Small intestine (tissue), 16 donors: ENCODE results near the gene FOSL1. TPM values are rescaled to one million over a fixed set of nuclear protein-coding genes. Genes with fewer than 3 reads are reported as not detected.

Source experiments
- DNase-seq, 2 donors: peaks; one replicate each; pipeline versions ENCODE4 v3.0.0 to v3.0.0-alpha.2; 2013
- FAIRE-seq: peaks from 2 replicates; lab custom pipeline; 2012; peaks lifted over from hg19 to GRCh38; lab: Jason Lieb, UNC
- H3K27ac ChIP-seq, 3 donors: one replicate each; pipeline ENCODE4 v1.5.1; 2013; ENCODE audit warnings: low read length in 2 of 3, mild to moderate bottlenecking in 2 of 3, control low read depth in 1 of 3, inconsistent platforms in 1 of 3, low read depth in 1 of 3, moderate library complexity in 1 of 3
- H3K27me3 ChIP-seq, 3 donors: one replicate each; pipeline ENCODE4 v1.6.1; 2013; ENCODE audit warnings: low read length in 3 of 3, inconsistent platforms in 1 of 3; ENCODE audit not compliant: control insufficient read depth in 3 of 3, insufficient read depth in 3 of 3
- H3K36me3 ChIP-seq, 3 donors: one replicate each; pipeline ENCODE4 v1.6.1; 2013; ENCODE audit warnings: low read length in 3 of 3, inconsistent platforms in 1 of 3, low read depth in 1 of 3, mild to moderate bottlenecking in 1 of 3, moderate library complexity in 1 of 3; ENCODE audit not compliant: control insufficient read depth in 3 of 3, insufficient read depth in 2 of 3
- H3K4me1 ChIP-seq, 3 donors: one replicate each; pipeline ENCODE4 v1.6.1; 2013; ENCODE audit warnings: low read length in 2 of 3, inconsistent platforms in 1 of 3, low read depth in 1 of 3, mild to moderate bottlenecking in 1 of 3, moderate library complexity in 1 of 3; ENCODE audit not compliant: control insufficient read depth in 3 of 3, insufficient read depth in 2 of 3
- H3K4me3 ChIP-seq, 3 donors: one replicate each; pipeline ENCODE4 v1.5.1; 2013; ENCODE audit warnings: low read length in 3 of 3, control low read depth in 1 of 3, inconsistent platforms in 1 of 3, low read depth in 1 of 3, mild to moderate bottlenecking in 1 of 3, moderate library complexity in 1 of 3
- H3K9me3 ChIP-seq, 2 donors: one replicate each; pipeline ENCODE4 v1.6.1; 2013; ENCODE audit warnings: low read depth in 1 of 2, low read length in 1 of 2; ENCODE audit not compliant: control insufficient read depth in 2 of 2, insufficient read depth in 1 of 2
- WGBS, 3 donors: extraction: QIAGEN DNeasy Blood & Tissue Kit; methylation state at CpG; one replicate each; pipeline ENCODE4 v1.1.7; 2013; 5-methylcytosine and 5-hydroxymethylcytosine counted together
- long read RNA-seq, 10 donors: transcript quantifications; one replicate each; lab custom pipeline, GENCODE V29; 2026
- polyA plus RNA-seq, 4 donors: library from polyadenylated mRNA; stranded (reverse) in 3 of 4; unstranded in 1 of 4; fragments of 200-250 nt in 3 of 4; fragments of 120-200 nt in 1 of 4; gene quantifications; one replicate each; pipeline versions ENCODE4 v1.2.1 to v1.2.3, GENCODE V29; 2013
- donor health status: healthy with polysubstance abuse.
- donor health status: control.
- donor health status: control.
- donor health status: Bipolar disorder and iron deficiency.
- donor health status: healthy.

FOSL1 gene
- 1 to 10 TPM in 3 of 4 donors, under 1 TPM in 1; 0.04 to 5.2 (median 1.9) TPM for polyA plus RNA-seq
- long read RNA-seq, donor 1 = 0 reads
- long read RNA-seq, donor 2 = 0 reads
- long read RNA-seq, donor 3 = 0 reads
- long read RNA-seq, donor 4 = 0 reads
- long read RNA-seq, donor 5 = 0 reads
- long read RNA-seq, donor 6 = 0 reads
- long read RNA-seq, donor 7 = 0 reads
- long read RNA-seq, donor 8 = 0 reads
- long read RNA-seq, donor 9 = 0 reads
- long read RNA-seq, donor 10 = 0 reads

GRCh38 chr11:65900125-65900898, at the start of gene FOSL1:
Gene FOSL1, minus strand, starts transcription at chr11:65900388. Its CDS starts 49 bp downstream, at chr11:65900339.
- FAIRE-seq = no peak
- Histone ChIP-seq H3K4me3 (peak within 1 kb of the TSS in 2 of 3 donors; percentile 48 to 58), H3K27me3 (peaks cover 0 to 76% (median 0%) of the 10 kb centered on the region in 3 donors), H3K4me1 (peaks cover 0 to 17% (median 4%) of the 10 kb centered on the region in 3 donors), H3K9me3 (no peaks in the 10 kb centered on the region), H3K27ac (peak within 1 kb of the TSS in 1 of 3 donors; percentile 88), H3K36me3 (no peaks in the 10 kb centered on the region)
- WGBS, 3 donors = 1% methylated on average over 67 to 80 of the region's 80 CpGs
- DNase-seq = peak; percentile 96

GRCh38 chr11:65947603-65948125, 47.5 kb upstream of the FOSL1 start:
- no peaks in the 10 kb centered on the region for H3K36me3 ChIP-seq
- 70 to 85% (median 80%) methylated on average over 12 of the region's 12 CpGs for WGBS, 3 donors
- no peak overlapping the region for H3K27ac ChIP-seq
- peaks cover 0 to 11% (median 0%) of the 10 kb centered on the region in 3 donors for H3K27me3 ChIP-seq
- no peak overlapping the region for H3K4me3 ChIP-seq
- H3K4me1 ChIP-seq = no peaks in the 10 kb centered on the region
- FAIRE-seq (no peak), DNase-seq (no peak)
- no peaks in the 10 kb centered on the region for H3K9me3 ChIP-seq

GRCh38 chr11:65947133-65947532, 46.9 kb upstream of the FOSL1 start:
- Histone ChIP-seq H3K27me3 (peaks cover 0 to 13% (median 0%) of the 10 kb centered on the region in 3 donors), H3K4me1 (no peaks in the 10 kb centered on the region), H3K36me3 (no peaks in the 10 kb centered on the region), H3K27ac (no peak overlapping the region), H3K4me3 (no peak overlapping the region), H3K9me3 (no peaks in the 10 kb centered on the region)
- WGBS, 3 donors = 63 to 76% (median 70%) methylated on average over 13 of the region's 13 CpGs
- DNase-seq (no peak), FAIRE-seq (no peak)

- Histone ChIP-seq H3K27ac (no peak overlapping the region), H3K36me3 (no peaks in the 10 kb centered on the region), H3K27me3 (peaks cover 0 to 14% (median 0%) of the 10 kb centered on the region in 3 donors), H3K4me1 (no peaks in the 10 kb centered on the region), H3K9me3 (no peaks in the 10 kb centered on the region), H3K4me3 (no peak overlapping the region)
- DNase-seq (no peak), FAIRE-seq (no peak)
- 70 to 79% (median 78%) methylated on average over 4 of the region's 4 CpGs for WGBS, 3 donors
Observed at GRCh38 chr11:65946655-65947054, 46.5 kb upstream of the FOSL1 start.

- no peak for DNase-seq
- Histone ChIP-seq H3K4me1 (no peaks in the 10 kb centered on the region), H3K4me3 (no peak overlapping the region), H3K27ac (no peak overlapping the region), H3K27me3 (peaks cover 0 to 18% (median 0%) of the 10 kb centered on the region in 3 donors), H3K9me3 (no peaks in the 10 kb centered on the region), H3K36me3 (no peaks in the 10 kb centered on the region)
- WGBS, 3 donors = 84 to 86% (median 85%) methylated on average over 11 of the region's 11 CpGs
- FAIRE-seq = no peak
Observed at GRCh38 chr11:65945941-65946558, 45.9 kb upstream of the FOSL1 start.

- Histone ChIP-seq H3K36me3 (no peaks in the 10 kb centered on the region), H3K4me1 (no peaks in the 10 kb centered on the region), H3K27ac (no peak within 1 kb of the TSS), H3K27me3 (peaks cover 0 to 18% (median 0%) of the 10 kb centered on the region in 3 donors), H3K4me3 (no peak within 1 kb of the TSS), H3K9me3 (no peaks in the 10 kb centered on the region)
- FAIRE-seq (no peak), DNase-seq (no peak)
- 72 to 91% (median 85%) methylated on average over 13 of the region's 13 CpGs for WGBS, 3 donors
Observed at GRCh38 chr11:65945430-65945911, 45.3 kb upstream of the FOSL1 start, which contains the start of gene TSGA10IP. Gene TSGA10IP, plus strand, starts transcription at chr11:65945480. Its CDS starts 196 bp downstream, at chr11:65945676.

GRCh38 chr11:65944767-65945166, 44.6 kb upstream of the FOSL1 start:
- Histone ChIP-seq H3K4me3 (no peak overlapping the region), H3K4me1 (no peaks in the 10 kb centered on the region), H3K9me3 (no peaks in the 10 kb centered on the region), H3K27me3 (peaks cover 0 to 18% (median 0%) of the 10 kb centered on the region in 3 donors), H3K36me3 (no peaks in the 10 kb centered on the region), H3K27ac (no peak overlapping the region)
- WGBS, 3 donors = 78 to 86% (median 83%) methylated on average over 8 of the region's 8 CpGs
- DNase-seq (no peak), FAIRE-seq (no peak)

- no peak overlapping the region for H3K4me3 ChIP-seq
- H3K27me3 ChIP-seq = peaks cover 0 to 18% (median 0%) of the 10 kb centered on the region in 3 donors
- H3K9me3 ChIP-seq = no peaks in the 10 kb centered on the region
- FAIRE-seq (no peak), DNase-seq (no peak)
- H3K27ac ChIP-seq = no peak overlapping the region
- WGBS, 3 donors = 87 to 95% (median 91%) methylated on average over 8 of the region's 8 CpGs
- no peaks in the 10 kb centered on the region for H3K4me1 ChIP-seq
- H3K36me3 ChIP-seq = no peaks in the 10 kb centered on the region
Observed at GRCh38 chr11:65944191-65944590, 44.0 kb upstream of the FOSL1 start.
